T-cell (primary cell): ENCODE results near the gene TCF20. TPM values are rescaled to one million over a fixed set of nuclear protein-coding genes. Genes with fewer than 3 reads are reported as not detected.

ENCODE experiments used
- total RNA-seq, 35 experiments: library from RNA in 6 of 35; stranded (reverse) in 6 of 35; fragments of 120-200 nt in 1 of 35; gene quantifications; one replicate each; pipeline versions ENCODE4 v1.2.1 to v1.2.4 and lab custom pipeline; 2013 to 2026

TCF20 gene
- total RNA-seq, 5 donors from 2014 or later (not counting 1 experiment from before 2014, with no cell fraction given), result 84.2 to 98.8 (median 88.5) TPM

Other genes starting within 250 kb of the TCF20 start
- gene NAGA, start 199.8 kb downstream of the TCF20 start, total RNA-seq, result 10 to 100 TPM in 3 of 5 donors, 1 to 10 TPM in 2; 6.9 to 14.3 (median 11.6) TPM
- gene PHETA2, start 196.4 kb downstream of the TCF20 start, total RNA-seq, result 1 to 10 TPM in 3 of 5 donors, under 1 TPM in 2; 0.83 to 2.0 (median 1.5) TPM
- gene SMDT1, start 191.0 kb downstream of the TCF20 start, total RNA-seq, result 100 to 1,000 TPM; 101 to 176 (median 114) TPM
- 10 to 100 TPM; 36.6 to 52.3 (median 39.6) TPM for gene NDUFA6, start 179.9 kb downstream of the TCF20 start, total RNA-seq
- gene CYP2D6, start 139.8 kb downstream of the TCF20 start, total RNA-seq, result 1 to 10 TPM; 4.5 to 9.8 (median 8.6) TPM
- gene NFAM1, start 161.8 kb upstream of the TCF20 start, total RNA-seq, result under 1 TPM; 0.07 to 0.32 (median 0.18) TPM
- 10 to 100 TPM; 51.2 to 84.9 (median 54.4) TPM for gene RRP7A, start 249.1 kb upstream of the TCF20 start, total RNA-seq